ENCODE measurements around the gene NAA15.
"Not testable (repeated sequence)": the region's sequence is repeated elsewhere in the genome, so short reads cannot be mapped to it uniquely, and the experiment has no call there.

NAA15 gene

GRCh38 chr4:139301113-139301820 lies at the start of gene NAA15:
TSS of gene NAA15 (plus strand) at chr4:139301505. CDS start at chr4:139301778, 273 bp downstream.
- DNase-seq, result peak; percentile 97

DNA sequence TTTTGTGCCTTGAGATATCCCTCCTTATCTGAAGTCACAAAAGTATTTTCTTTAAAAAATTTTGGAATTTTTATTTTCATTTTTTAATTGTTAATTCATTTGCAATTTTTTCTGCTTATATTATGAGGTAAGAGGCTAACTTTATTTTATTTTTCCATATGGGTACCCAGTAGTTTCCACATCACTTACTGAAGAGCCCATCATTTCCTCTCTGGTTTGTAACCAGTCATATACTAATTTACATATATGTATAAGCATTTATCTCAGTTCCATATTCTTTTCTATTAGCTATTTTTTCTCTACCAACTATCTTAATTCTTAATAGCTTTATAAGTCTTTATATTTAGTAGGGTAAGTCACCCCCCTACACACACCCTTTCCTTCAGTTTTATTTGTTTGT lies 48.3 kb upstream of the NAA15 start:
- no peak for DNase-seq

- DNase-seq, result no peak
Observed at GRCh38 chr4:139253713-139254112, 47.6 kb upstream of the NAA15 start.

DNA sequence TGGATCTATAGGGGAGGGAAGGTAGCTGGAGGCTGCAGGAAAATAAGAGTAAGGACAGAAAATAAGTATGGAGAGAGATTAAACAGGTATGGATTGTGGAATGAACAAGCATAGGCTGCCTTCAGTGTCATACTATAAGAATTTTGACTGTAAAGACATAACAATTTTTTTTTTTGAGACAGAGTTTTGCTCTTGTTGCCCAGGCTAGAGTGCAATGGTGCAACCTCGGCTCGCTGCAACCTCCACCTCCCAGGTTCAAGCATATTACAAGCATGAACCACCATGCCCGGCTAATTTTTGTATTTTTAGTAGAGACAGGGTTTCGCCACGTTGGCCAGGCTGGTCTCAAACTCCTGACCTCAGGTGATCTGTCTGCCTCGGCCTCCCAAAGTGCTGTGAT lies 45.7 kb upstream of the NAA15 start:
- not testable (repeated sequence) for DNase-seq

GRCh38 chr4:139256349-139256748 lies 45.0 kb upstream of the NAA15 start:
- no peak for DNase-seq

- DNase-seq, result peak; percentile 56
Observed at GRCh38 chr4:139265654-139266053, 35.7 kb upstream of the NAA15 start.

DNA sequence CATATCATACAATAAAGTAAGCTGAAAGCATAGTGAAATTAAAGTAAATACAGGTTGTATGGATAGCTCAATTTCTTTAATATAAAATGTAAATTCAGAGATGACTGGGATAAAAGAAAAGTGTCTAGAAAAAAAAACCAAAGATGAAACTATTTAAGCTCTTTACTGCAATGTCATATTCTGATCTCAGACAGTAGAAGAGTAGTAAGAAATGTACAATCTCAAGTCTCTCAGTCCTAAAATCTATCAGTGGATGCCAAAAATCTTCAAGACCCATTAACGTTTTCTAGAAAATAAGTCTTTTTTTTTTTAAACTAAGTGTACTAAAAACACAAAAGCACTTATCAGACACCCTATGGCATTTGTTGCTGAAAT lies 35.1 kb upstream of the NAA15 start:
- no peak for DNase-seq

- DNase-seq, result peak; percentile 21
Observed at GRCh38 chr4:139266583-139267257, 34.6 kb upstream of the NAA15 start.

- DNase-seq, result no peak
Observed at GRCh38 chr4:139267301-139267700, 34.0 kb upstream of the NAA15 start.

GRCh38 chr4:139273835-139274234 lies 27.5 kb upstream of the NAA15 start:
- DNase-seq, result no peak

DNA sequence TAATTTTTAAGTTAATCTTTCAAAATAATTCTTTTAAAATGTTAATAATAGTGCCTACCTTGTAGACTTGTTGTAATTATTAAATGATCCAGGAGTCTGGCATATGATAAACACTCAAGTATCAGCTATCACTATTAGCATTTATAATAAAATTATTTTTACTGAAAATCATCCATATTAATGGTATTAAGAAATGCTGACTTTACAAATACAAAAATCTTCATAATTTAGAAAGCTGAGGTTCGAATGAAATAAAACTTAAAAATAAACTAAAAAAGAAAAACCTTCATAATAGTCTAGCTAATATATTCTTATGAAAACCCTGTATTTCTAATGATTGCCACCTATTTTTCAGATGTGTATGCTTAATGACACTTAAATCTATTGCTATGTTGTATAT lies 26.5 kb upstream of the NAA15 start:
- no peak for DNase-seq

DNA sequence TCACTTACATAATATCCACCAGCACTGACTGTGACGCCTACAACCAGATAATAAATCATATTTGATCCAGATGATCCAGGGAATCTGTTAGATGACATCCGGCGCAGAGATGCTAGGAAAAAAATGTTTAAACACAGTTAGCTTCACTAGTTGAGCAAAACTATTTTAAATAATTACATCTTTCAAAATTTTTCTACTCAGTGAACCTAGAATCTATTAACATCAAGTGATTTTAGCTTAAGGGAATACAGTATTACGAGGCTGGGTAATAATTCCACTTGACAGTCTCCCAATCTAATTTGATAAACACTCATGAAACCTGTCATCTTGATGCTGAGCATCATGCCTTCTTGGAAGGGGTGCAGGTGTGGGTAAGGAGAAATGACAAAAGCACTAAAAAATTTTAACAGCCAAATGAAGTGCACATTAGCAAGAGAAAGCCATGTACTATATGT lies 26.0 kb upstream of the NAA15 start:
- no peak for DNase-seq

DNA sequence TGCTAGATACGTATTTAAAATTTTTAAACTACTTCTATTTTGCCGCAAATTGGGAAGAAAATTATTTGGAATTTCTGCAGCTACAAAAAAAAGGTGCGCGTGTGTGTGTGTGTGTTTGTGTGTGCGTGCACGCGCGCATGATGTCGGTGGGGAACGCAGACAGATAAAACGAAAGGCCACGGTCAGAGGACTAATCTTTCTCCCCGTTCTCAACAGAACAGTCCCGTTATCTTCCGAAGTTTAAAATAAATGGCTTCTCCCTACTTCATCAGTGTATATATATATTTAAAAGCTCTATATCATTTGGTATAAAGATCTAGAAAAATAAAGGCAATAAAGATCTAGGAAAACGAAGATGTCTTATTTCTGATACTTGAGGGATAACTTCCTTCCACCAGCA lies 22.8 kb upstream of the NAA15 start:
- DNase-seq, result no peak

- no peak for DNase-seq
Observed at GRCh38 chr4:139278912-139279759, 22.2 kb upstream of the NAA15 start.

DNA sequence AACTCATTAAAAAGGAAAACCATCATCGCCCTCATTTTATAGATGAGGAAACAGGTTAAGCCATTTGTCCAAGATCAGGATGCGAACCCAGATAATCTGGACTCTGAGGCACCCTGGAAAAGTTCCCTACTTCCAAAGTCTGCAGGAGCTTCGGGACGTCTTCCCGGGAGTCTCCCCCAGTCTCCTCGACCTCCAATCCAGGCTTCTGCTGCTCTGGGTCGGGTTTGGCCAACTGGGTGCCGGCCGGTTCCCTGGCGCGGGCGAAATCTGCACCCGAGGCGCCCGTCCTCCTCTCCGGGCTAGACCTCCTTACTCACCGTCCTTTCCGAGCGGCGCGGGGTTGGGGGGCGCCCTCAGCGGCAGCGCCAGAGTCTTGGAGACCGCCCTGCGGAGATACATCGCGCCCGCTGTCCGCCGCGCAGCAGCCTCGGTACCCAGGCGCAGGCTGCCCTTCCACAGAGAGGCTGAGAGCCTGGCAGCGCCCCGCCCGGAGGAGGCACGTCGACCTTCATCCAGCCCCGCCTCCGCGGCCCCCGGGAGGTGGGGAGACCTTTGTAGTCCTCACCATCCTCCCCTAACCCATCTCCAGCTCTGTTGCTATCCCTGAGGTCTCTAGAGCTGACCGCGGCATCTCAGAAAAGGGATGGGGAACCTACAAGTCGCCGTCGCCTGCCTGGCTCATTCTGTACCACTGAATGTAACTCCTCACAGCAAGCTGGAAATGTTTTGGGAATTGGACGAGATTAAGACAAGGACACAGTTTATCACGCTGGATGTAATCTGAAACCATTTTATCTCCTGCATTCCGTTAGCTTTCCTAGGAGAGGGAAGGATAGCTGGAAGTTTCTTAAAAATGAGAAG lies 21.3 kb upstream of the NAA15 start, which contains the start of gene MGARP:
Gene MGARP (minus strand): TSS at position 466 of the 861 bp plus-strand sequence. CDS start 67 bp downstream, at position 399.
- no peak for DNase-seq

DNA sequence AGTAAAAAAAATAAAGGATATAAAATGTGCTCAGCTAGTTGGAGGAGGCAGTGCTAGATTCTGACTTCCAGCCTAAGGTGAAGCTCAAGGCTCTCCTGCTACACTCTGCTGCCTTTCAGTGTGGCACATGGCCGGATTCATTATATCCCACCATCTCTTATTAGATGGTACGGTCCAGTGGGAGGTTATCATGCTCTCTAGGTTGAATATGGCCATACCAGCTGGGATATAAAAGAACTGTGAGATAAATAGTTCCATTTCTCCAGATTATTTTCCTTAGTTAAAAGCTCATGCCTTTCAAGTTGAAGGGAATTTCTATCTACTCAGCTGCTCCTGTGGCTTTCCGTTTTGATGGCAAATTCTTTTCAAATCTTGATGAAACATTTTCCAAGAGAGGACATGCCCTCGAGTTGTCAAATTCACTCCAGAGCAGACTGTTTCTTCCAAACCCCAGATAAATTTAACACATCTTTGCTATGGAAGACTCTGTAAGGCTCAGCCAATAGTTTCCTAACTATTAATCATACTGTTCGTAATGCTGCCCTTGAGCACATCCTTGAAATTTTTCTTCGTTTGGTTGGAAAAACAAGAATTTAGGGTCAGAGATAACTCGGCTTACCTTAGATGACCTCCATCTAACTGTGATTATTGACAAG lies 19.1 kb upstream of the NAA15 start:
- no peak for DNase-seq

- no peak for DNase-seq
Observed at GRCh38 chr4:139282721-139283075, 18.6 kb upstream of the NAA15 start.

DNA sequence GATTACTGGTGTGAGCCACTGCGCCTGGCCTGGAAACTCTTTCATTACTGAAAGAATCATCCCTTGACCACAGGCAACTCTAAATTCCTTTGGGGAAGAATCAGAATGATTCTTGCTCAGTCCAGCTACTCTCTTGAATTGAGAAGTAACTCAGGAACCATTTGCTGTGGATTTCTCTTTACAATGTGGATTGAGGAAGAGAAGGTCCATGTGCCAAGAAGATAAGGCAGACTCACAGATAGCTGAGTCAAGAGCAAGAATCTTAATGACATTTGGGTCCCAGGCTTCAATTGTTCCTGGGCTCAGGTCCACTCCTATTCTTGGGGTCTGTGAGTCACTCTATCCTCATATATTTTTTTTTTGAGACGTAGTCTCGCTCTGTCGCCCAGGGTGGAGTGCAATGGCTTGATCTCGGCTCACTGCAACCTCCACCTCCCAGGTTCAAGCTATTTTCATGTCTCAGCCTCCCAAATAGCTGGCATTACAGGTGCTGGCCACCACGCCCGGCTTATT lies 15.1 kb upstream of the NAA15 start:
- no peak for DNase-seq

GRCh38 chr4:139295206-139295941 lies 5.9 kb upstream of the NAA15 start:
- peak; percentile 88 for DNase-seq

- DNase-seq, result no peak
Observed at GRCh38 chr4:139295942-139296299, 5.4 kb upstream of the NAA15 start.

DNA sequence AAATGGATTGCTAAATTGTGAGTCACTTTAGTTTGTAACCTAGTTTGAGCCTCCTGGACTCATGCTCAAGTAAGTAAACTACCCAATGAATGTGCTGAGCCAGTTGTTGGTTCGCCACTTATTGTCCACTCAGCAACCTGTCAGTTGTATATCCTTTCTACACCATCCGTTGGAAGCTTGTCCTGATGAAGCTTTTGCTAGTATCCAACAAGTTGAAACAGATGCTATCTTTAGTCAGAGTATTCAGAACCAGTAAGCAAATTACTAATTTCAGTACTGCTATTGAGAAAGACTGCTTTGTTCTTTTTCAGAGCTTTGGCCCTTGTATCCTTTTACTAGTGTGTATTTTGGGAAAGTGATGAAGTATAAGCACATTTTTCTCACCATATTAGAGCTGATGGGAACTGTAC lies 4.3 kb upstream of the NAA15 start:
- no peak for DNase-seq
